H9 (cell line): ENCODE measurements around the gene MYLK. TPM values are rescaled to one million over a fixed set of nuclear protein-coding genes. Genes with fewer than 3 reads are reported as not detected.

ENCODE experiments used
- DNase-seq: peaks from one replicate; pipeline ENCODE4 v3.0.0-alpha.2; 2017
- H2AFZ ChIP-seq: one replicate; pipeline ENCODE4 v1.6.1; 2013; ENCODE audit warnings: mild to moderate bottlenecking, low read length, control low read depth, moderate library complexity
- H2AK5ac ChIP-seq: 2 replicates; pipeline ENCODE4 v1.6.1; 2013; ENCODE audit warnings: low read length, control low read depth, mixed read lengths; ENCODE audit not compliant: insufficient read length
- H2BK120ac ChIP-seq: one replicate; pipeline ENCODE4 v1.6.1; 2013; ENCODE audit warnings: low read depth, mild to moderate bottlenecking, low read length, control low read depth, inconsistent platforms; ENCODE audit not compliant: poor library complexity, severe bottlenecking
- H2BK12ac ChIP-seq: 2 replicates; pipeline ENCODE4 v1.6.1; 2013; ENCODE audit warnings: low read length, control low read depth, mixed read lengths, low read depth; ENCODE audit not compliant: insufficient read length
- H2BK15ac ChIP-seq: 2 replicates; pipeline ENCODE4 v1.6.1; 2013; ENCODE audit warnings: low read depth, low read length, control low read depth
- H2BK20ac ChIP-seq: one replicate; pipeline ENCODE4 v1.6.1; 2013; ENCODE audit warnings: low read depth, mild to moderate bottlenecking, low read length, control low read depth, inconsistent platforms; ENCODE audit not compliant: poor library complexity, severe bottlenecking
- H2BK5ac ChIP-seq: 2 replicates; pipeline ENCODE4 v1.6.1; 2013; ENCODE audit warnings: low read length, control low read depth, mixed read lengths; ENCODE audit not compliant: insufficient read length
- H3K14ac ChIP-seq: 2 replicates; pipeline ENCODE4 v1.6.1; 2013; ENCODE audit warnings: low read length, control low read depth; ENCODE audit not compliant: insufficient read depth
- H3K18ac ChIP-seq: 2 replicates; pipeline ENCODE4 v1.6.1; 2013; ENCODE audit warnings: low read depth, mild to moderate bottlenecking, mixed read lengths, low read length, control low read depth; ENCODE audit not compliant: insufficient read length
- H3K23ac ChIP-seq: 2 replicates; pipeline ENCODE4 v1.6.1; 2013; ENCODE audit warnings: low read length, control low read depth, mixed read lengths, low read depth; ENCODE audit not compliant: insufficient read length
- H3K23me2 ChIP-seq: 2 replicates; pipeline ENCODE4 v1.6.1; 2013; ENCODE audit warnings: low read depth, mild to moderate bottlenecking, mixed read lengths, low read length, control low read depth; ENCODE audit not compliant: insufficient read length, poor library complexity, severe bottlenecking
- H3K27ac ChIP-seq: 2 replicates; pipeline ENCODE4 v1.5.1; 2013; ENCODE audit warnings: low read length, control low read depth, mixed read lengths, low read depth; ENCODE audit not compliant: insufficient read length
- H3K27me3 ChIP-seq: 2 replicates; pipeline ENCODE4 v1.6.1; 2013; ENCODE audit warnings: low read length, control low read depth, inconsistent platforms; ENCODE audit not compliant: insufficient read depth
- H3K4ac ChIP-seq: 2 replicates; pipeline ENCODE4 v1.6.1; 2013; ENCODE audit warnings: low read depth, mild to moderate bottlenecking, control low read depth, inconsistent platforms, low read length, moderate library complexity
- H3K4me1 ChIP-seq: 2 replicates; pipeline ENCODE4 v1.6.1; 2013; ENCODE audit warnings: low read length, control low read depth, inconsistent platforms; ENCODE audit not compliant: insufficient read depth
- H3K4me2 ChIP-seq: 2 replicates; pipeline ENCODE4 v1.6.1; 2013; ENCODE audit warnings: low read length, control low read depth, mixed read lengths; ENCODE audit not compliant: insufficient read length, insufficient read depth
- H3K56ac ChIP-seq: 2 replicates; pipeline ENCODE4 v1.6.1; 2013; ENCODE audit warnings: low read depth, mild to moderate bottlenecking, mixed read lengths, low read length, control low read depth; ENCODE audit not compliant: insufficient read length
- H3K79me1 ChIP-seq: 2 replicates; pipeline ENCODE4 v1.6.1; 2013; ENCODE audit warnings: low read depth, mild to moderate bottlenecking, moderate library complexity, low read length, control low read depth, inconsistent platforms; ENCODE audit not compliant: insufficient read depth, poor library complexity, severe bottlenecking
- H3K79me2 ChIP-seq: 2 replicates; pipeline ENCODE4 v1.6.1; 2013; ENCODE audit warnings: low read length, control low read depth, inconsistent platforms; ENCODE audit not compliant: insufficient read depth
- H3K9ac ChIP-seq: 2 replicates; pipeline ENCODE4 v1.6.1; 2013; ENCODE audit warnings: low read length, control low read depth, mixed read lengths; ENCODE audit not compliant: insufficient read length; ENCODE audit errors: extremely low read depth
- H3K9me3 ChIP-seq: one replicate; pipeline ENCODE4 v1.6.1; 2013; ENCODE audit warnings: low read depth, low read length, inconsistent platforms; ENCODE audit not compliant: control insufficient read depth
- H3T11ph ChIP-seq: one replicate; pipeline ENCODE4 v1.6.1; 2013; ENCODE audit warnings: mild to moderate bottlenecking, low read length, control low read depth, inconsistent platforms
- H4K20me1 ChIP-seq: one replicate; pipeline ENCODE4 v1.6.1; 2013; ENCODE audit not compliant: control insufficient read depth, insufficient read length, insufficient read depth
- H4K5ac ChIP-seq: 2 replicates; pipeline ENCODE4 v1.6.1; 2013; ENCODE audit warnings: low read depth, mild to moderate bottlenecking, mixed read lengths, low read length, control low read depth; ENCODE audit not compliant: insufficient read length
- H4K8ac ChIP-seq: replicated peaks from 2 replicates; pipeline ENCODE4 v1.6.1; 2013; ENCODE audit warnings: low read length, control low read depth, mixed read lengths, low read depth; ENCODE audit not compliant: insufficient read length
- H4K91ac ChIP-seq: 2 replicates; pipeline ENCODE4 v1.6.1; 2013; ENCODE audit warnings: low read depth, mild to moderate bottlenecking, moderate library complexity, mixed read lengths, low read length, control low read depth; ENCODE audit not compliant: insufficient read length
- H3K27ac Mint-ChIP-seq, 3 experiments: 2 replicates in 2 of 3; 3 replicates in 1 of 3; pipeline ENCODE4 v1.8.0; 2020 to 2021; ENCODE audit warnings: mixed read lengths in 3 of 3, mild to moderate bottlenecking in 1 of 3, moderate library complexity in 1 of 3
- H3K27me3 Mint-ChIP-seq: 2 replicates; pipeline ENCODE4 v1.8.0; 2021; ENCODE audit warnings: low read depth, mild to moderate bottlenecking, moderate library complexity, mixed read lengths
- H3K36me3 Mint-ChIP-seq, 3 experiments: 2 replicates in 2 of 3; 3 replicates in 1 of 3; pipeline ENCODE4 v1.8.0; 2020 to 2021; ENCODE audit warnings: low read depth in 3 of 3, mixed read lengths in 3 of 3; ENCODE audit not compliant: insufficient read depth in 1 of 3
- H3K4me1 Mint-ChIP-seq, 2 experiments: 2 replicates each; pipeline ENCODE4 v1.8.0; 2020; ENCODE audit warnings: mixed read lengths in 2 of 2
- H3K4me3 Mint-ChIP-seq, 2 experiments: 2 replicates in 1 of 2; 3 replicates in 1 of 2; pipeline ENCODE4 v1.8.0; 2020 to 2021; ENCODE audit warnings: mild to moderate bottlenecking in 2 of 2, mixed read lengths in 2 of 2, moderate library complexity in 1 of 2
- H3K9me3 Mint-ChIP-seq, 2 experiments: 2 replicates in 1 of 2; 3 replicates in 1 of 2; pipeline ENCODE4 v1.8.0; 2020; ENCODE audit warnings: mild to moderate bottlenecking in 2 of 2, mixed read lengths in 2 of 2, moderate library complexity in 1 of 2
- CTCF ChIP-seq: fragments of 200-600 bp; sonication (generic); conservative IDR thresholded peaks from 3 replicates; pipeline ENCODE4 v1.8.0; 2021; ENCODE audit warnings: antibody characterized with exemption, mild to moderate bottlenecking
- WGBS: extraction: QIAGEN DNeasy Blood & Tissue Kit; methylation state at CpG from one replicate; pipeline ENCODE4 v1.1.7; 2013; ENCODE audit warnings: missing lambda C conversion rate, low lambda C conversion rate, mixed read lengths; ENCODE audit not compliant: insufficient read length; ENCODE audit errors: extremely low coverage; 5-methylcytosine and 5-hydroxymethylcytosine counted together
- total RNA-seq: library from RNA; stranded (reverse); gene quantifications from 2 replicates; pipeline ENCODE4 v1.2.1, GENCODE V29; 2021

Gene MYLK
- total RNA-seq, 1 experiment from 2014 or later, result 10.1 TPM

DNA sequence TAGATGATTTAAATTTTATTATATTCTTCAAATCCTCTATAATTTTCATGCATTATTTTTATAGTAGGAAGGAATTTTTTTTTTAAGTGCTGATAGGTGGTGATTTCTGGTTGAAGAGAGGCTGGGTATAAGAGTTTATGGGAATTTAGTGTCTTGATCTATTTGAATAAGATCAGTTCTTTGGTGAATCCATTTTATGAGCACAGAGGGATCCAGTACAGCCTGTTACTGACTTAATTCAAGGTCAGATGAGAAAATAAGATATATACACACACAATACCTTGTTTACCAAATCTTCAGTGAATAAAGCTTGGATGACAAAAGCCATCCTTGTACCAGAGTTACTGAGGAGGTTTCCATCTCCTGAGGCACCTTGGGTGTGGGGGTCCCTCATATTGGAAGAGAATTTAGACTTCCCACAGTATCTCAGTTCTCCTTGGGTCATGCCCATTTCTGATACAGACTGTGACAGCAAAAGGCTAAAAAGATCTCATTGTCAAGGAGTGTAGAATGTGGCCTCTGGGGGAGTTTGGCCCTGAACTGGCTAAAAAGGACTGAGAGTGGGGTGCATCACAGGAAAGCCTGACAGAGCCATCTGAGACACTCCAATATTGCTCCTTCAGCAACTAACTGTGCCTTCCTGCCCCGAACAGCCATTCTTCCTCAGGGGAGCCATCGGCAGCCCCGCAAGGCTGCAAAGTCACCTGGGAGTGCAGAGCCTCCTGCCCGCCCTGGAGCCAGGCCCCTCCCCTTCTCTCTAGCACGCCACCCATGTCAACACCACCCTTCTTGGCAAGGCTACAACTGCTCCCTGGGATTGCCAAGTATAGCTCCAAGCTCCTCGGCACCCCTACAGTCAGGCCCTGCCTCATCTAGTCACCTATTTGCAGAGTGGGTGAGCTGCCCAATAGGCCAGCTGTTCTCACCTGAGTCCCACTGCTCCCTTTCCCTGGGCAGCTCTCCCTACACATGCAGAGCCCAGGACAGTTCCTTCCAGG lies 256.2 kb downstream of the MYLK start:
- no peak overlapping the region for H3K56ac ChIP-seq
- WGBS, result no CpG with 5 or more reads among the region's 6 CpGs
- no peak overlapping the region for H3K18ac ChIP-seq
- DNase-seq, result no peak
- no peak overlapping the region for H3K23ac ChIP-seq
- H3K9ac ChIP-seq, result no peak overlapping the region
- H3K4me1 Mint-ChIP-seq, result peaks cover 15 to 22% of the 10 kb centered on the region in 2 experiments
- no peak overlapping the region for H2AFZ ChIP-seq
- no peak overlapping the region for H4K5ac ChIP-seq
- no peak for TF ChIP-seq CTCF
- H2BK20ac ChIP-seq, result no peak overlapping the region
- no peaks in the 10 kb centered on the region; the same call in 1 of the 2 replicates for H3K27me3 Mint-ChIP-seq
- H3K9me3 ChIP-seq, result no peaks in the 10 kb centered on the region
- peaks cover 2% of the 10 kb centered on the region for H4K20me1 ChIP-seq
- no peak overlapping the region for H4K91ac ChIP-seq
- no peak overlapping the region for H4K8ac ChIP-seq
- H3K4me2 ChIP-seq, result no peak overlapping the region
- no peak overlapping the region for H3K27ac ChIP-seq
- H2BK12ac ChIP-seq, result no peak overlapping the region
- no peak overlapping the region for H2BK5ac ChIP-seq
- H3K4me1 ChIP-seq, result peaks cover 4% of the 10 kb centered on the region; the same call in 1 of the 2 replicates
- no peak overlapping the region for H2AK5ac ChIP-seq
- no peak overlapping the region; the same call in 1 of the 2 replicates for H3K14ac ChIP-seq
- H3K79me1 ChIP-seq, result no peaks in the 10 kb centered on the region
- peaks cover 0 to 3% (median 0%) of the 10 kb centered on the region in 3 experiments; a peak in 2 of 7 replicates for H3K36me3 Mint-ChIP-seq
- H3K4me3 Mint-ChIP-seq, result no peak overlapping the region
- no peaks in the 10 kb centered on the region for H3K27me3 ChIP-seq
- no peak overlapping the region for H2BK120ac ChIP-seq
- H3K4ac ChIP-seq, result no peak overlapping the region
- H3K9me3 Mint-ChIP-seq, result no peaks in the 10 kb centered on the region; a peak in 1 of 5 replicates
- no peaks in the 10 kb centered on the region for H3K23me2 ChIP-seq
- H3K27ac Mint-ChIP-seq, result no peak overlapping the region
- H3T11ph ChIP-seq, result no peak overlapping the region
- no peak overlapping the region for H2BK15ac ChIP-seq
- no peaks in the 10 kb centered on the region for H3K79me2 ChIP-seq
